H1 (cell line): Measurements from ENCODE around the gene UMOD. TPM values are rescaled to one million over a fixed set of nuclear protein-coding genes. Genes with fewer than 3 reads are reported as not detected.

Experiments
- CTCF ChIA-PET: fragments of 300-600 bp; sonication (Branson Sonifier 250); formaldehyde crosslinking; loops from one replicate; lab custom pipeline; 2021; ENCODE audit not compliant: partially characterized antibody; lab: Charles Lee
- POLR2A ChIA-PET: fragments of 300-600 bp; sonication (Branson Sonifier 250); formaldehyde crosslinking; loops from one replicate; lab custom pipeline; 2021; ENCODE audit warnings: inconsistent platforms; ENCODE audit not compliant: partially characterized antibody; lab: Charles Lee
- DNase-seq, 2 experiments: peaks; one replicate each; pipeline versions ENCODE4 v3.0.0 to v3.0.0-alpha.2; 2010 to 2022; ENCODE audit warnings: low spot score in 2 of 2, low read depth in 1 of 2, mixed read lengths in 1 of 2
- FAIRE-seq: peaks from 2 replicates; lab custom pipeline; 2011; peaks lifted over from hg19 to GRCh38; lab: Jason Lieb, UNC
- H2AFZ ChIP-seq: 2 replicates; pipeline ENCODE4 v1.8.1; 2012; ENCODE audit warnings: low read length, inconsistent platforms
- H2AK5ac ChIP-seq: 2 replicates; pipeline ENCODE4 v1.6.1; 2013; ENCODE audit warnings: low read depth, low read length
- H2BK120ac ChIP-seq: replicated peaks from 2 replicates; pipeline ENCODE3; 2013; ENCODE audit warnings: low read depth, low read length, inconsistent platforms
- H2BK12ac ChIP-seq: 2 replicates; pipeline ENCODE4 v1.6.1; 2013; ENCODE audit warnings: low read depth, low read length
- H2BK15ac ChIP-seq: 2 replicates; pipeline ENCODE4 v1.6.1; 2013; ENCODE audit warnings: low read length
- H2BK20ac ChIP-seq: 2 replicates; pipeline ENCODE4 v1.6.1; 2013; ENCODE audit warnings: low read length
- H2BK5ac ChIP-seq: 2 replicates; pipeline ENCODE4 v1.6.1; 2013; ENCODE audit warnings: low read depth, low read length
- H3K14ac ChIP-seq: 2 replicates; pipeline ENCODE4 v1.6.1; 2013; ENCODE audit warnings: inconsistent platforms; ENCODE audit not compliant: insufficient read length
- H3K18ac ChIP-seq: 2 replicates; pipeline ENCODE4 v1.6.1; 2013; ENCODE audit warnings: low read length; ENCODE audit errors: extremely low read depth
- H3K23ac ChIP-seq: 2 replicates; pipeline ENCODE4 v1.6.1; 2013; ENCODE audit warnings: inconsistent platforms; ENCODE audit not compliant: insufficient read length
- H3K23me2 ChIP-seq: 2 replicates; pipeline ENCODE4 v1.6.1; 2013; ENCODE audit warnings: low read depth, low read length
- H3K27ac ChIP-seq: 2 replicates; pipeline ENCODE4 v1.6.1; 2011; ENCODE audit warnings: low read depth, low read length, inconsistent platforms
- H3K27me3 ChIP-seq, 4 experiments: replicated peaks in 1 of 4; 1 replicate in 1 of 4; 2 replicates in 3 of 4; pipeline versions ENCODE4 v1.6.1 to v1.8.1; 2011 to 2013; ENCODE audit warnings: low read length in 3 of 4, mild to moderate bottlenecking in 3 of 4, inconsistent platforms in 2 of 4, mixed read lengths in 2 of 4, moderate library complexity in 1 of 4; ENCODE audit not compliant: control insufficient read depth in 3 of 4, insufficient read depth in 3 of 4; ENCODE audit errors: extremely low read depth in 1 of 4
- H3K36me3 ChIP-seq, 4 experiments: 2 replicates each; pipeline versions ENCODE4 v1.6.1 to v1.8.1; 2011 to 2013; ENCODE audit warnings: mild to moderate bottlenecking in 4 of 4, low read length in 3 of 4, moderate library complexity in 2 of 4, control low read depth in 1 of 4, inconsistent platforms in 1 of 4; ENCODE audit not compliant: insufficient read depth in 4 of 4, control insufficient read depth in 2 of 4
- H3K4ac ChIP-seq: replicated peaks from 2 replicates; pipeline ENCODE3; 2013; ENCODE audit warnings: low read length, low read depth, mixed read lengths, inconsistent platforms; ENCODE audit not compliant: insufficient read length
- H3K4me1 ChIP-seq, 4 experiments: replicated peaks in 1 of 4; 1 replicate in 1 of 4; 2 replicates in 3 of 4; pipeline versions ENCODE4 v1.6.1 to v1.8.1; 2011 to 2013; ENCODE audit warnings: low read length in 3 of 4, inconsistent platforms in 2 of 4, mixed read lengths in 1 of 4; ENCODE audit not compliant: insufficient read depth in 4 of 4, control insufficient read depth in 3 of 4
- H3K4me2 ChIP-seq, 2 experiments: 2 replicates each; pipeline versions ENCODE4 v1.6.1 to v1.8.1; 2011 to 2013; ENCODE audit warnings: low read depth in 2 of 2, low read length in 2 of 2, control low read depth in 1 of 2, inconsistent platforms in 1 of 2, mild to moderate bottlenecking in 1 of 2; ENCODE audit not compliant: insufficient read depth in 1 of 2
- H3K4me3 ChIP-seq, 4 experiments: fragments of 200-600, 300-600 bp in 1 of 4; sonication (generic), shearing (Covaris generic), sonication (Bioruptor Twin) in 1 of 4; 2 replicates each; pipeline versions ENCODE4 v1.5.1 to v1.8.1; 2011 to 2016; ENCODE audit warnings: low read length in 4 of 4, low read depth in 3 of 4, control low read depth in 2 of 4, inconsistent platforms in 2 of 4, mild to moderate bottlenecking in 2 of 4, mixed read lengths in 1 of 4, moderate library complexity in 1 of 4; ENCODE audit not compliant: insufficient read depth in 2 of 4; ENCODE audit errors: extremely low read depth in 1 of 4
- H3K56ac ChIP-seq: replicated peaks from 2 replicates; pipeline ENCODE3; 2013; ENCODE audit warnings: low read depth, mild to moderate bottlenecking, mixed read lengths, low read length, inconsistent platforms; ENCODE audit not compliant: insufficient read length
- H3K79me1 ChIP-seq: 2 replicates; pipeline ENCODE4 v1.6.1; 2013; ENCODE audit warnings: low read depth, low read length, control low read depth
- H3K79me2 ChIP-seq, 2 experiments: 2 replicates each; pipeline versions ENCODE4 v1.6.1 to v1.8.1; 2012 to 2013; ENCODE audit warnings: low read length in 2 of 2, mild to moderate bottlenecking in 2 of 2, inconsistent platforms in 1 of 2; ENCODE audit not compliant: insufficient read depth in 2 of 2, control insufficient read depth in 1 of 2
- H3K9ac ChIP-seq, 4 experiments: replicated peaks in 1 of 4; 1 replicate in 1 of 4; 2 replicates in 3 of 4; pipeline versions ENCODE4 v1.6.1 to v1.8.1; 2011 to 2013; ENCODE audit warnings: low read depth in 3 of 4, low read length in 3 of 4, control low read depth in 2 of 4, mild to moderate bottlenecking in 2 of 4, moderate library complexity in 2 of 4, inconsistent platforms in 1 of 4; ENCODE audit errors: extremely low read depth in 1 of 4
- H3K9me3 ChIP-seq, 2 experiments: 2 replicates each; pipeline versions ENCODE4 v1.6.1 to v1.8.1; 2012 to 2013; ENCODE audit warnings: mild to moderate bottlenecking in 2 of 2, moderate library complexity in 2 of 2, control low read depth in 1 of 2, inconsistent platforms in 1 of 2, low read depth in 1 of 2, low read length in 1 of 2, mixed read lengths in 1 of 2; ENCODE audit not compliant: insufficient read depth in 2 of 2
- H4K20me1 ChIP-seq, 2 experiments: replicated peaks in 1 of 2; 2 replicates each; pipeline versions ENCODE3 to v1.8.1; 2011 to 2013; ENCODE audit warnings: inconsistent platforms in 2 of 2, low read length in 2 of 2, mild to moderate bottlenecking in 1 of 2; ENCODE audit not compliant: insufficient read depth in 2 of 2, control insufficient read depth in 1 of 2
- H4K5ac ChIP-seq: 2 replicates; pipeline ENCODE4 v1.6.1; 2013; ENCODE audit warnings: low read length, low read depth, mixed read lengths, inconsistent platforms; ENCODE audit not compliant: insufficient read length
- H4K8ac ChIP-seq: 2 replicates; pipeline ENCODE4 v1.8.0; 2013; ENCODE audit warnings: mild to moderate bottlenecking, moderate library complexity, low read length, inconsistent platforms; ENCODE audit not compliant: insufficient read depth; ENCODE audit errors: extremely low read depth
- H4K91ac ChIP-seq: replicated peaks from 2 replicates; pipeline ENCODE3; 2013; ENCODE audit warnings: low read length, mixed read lengths, inconsistent platforms; ENCODE audit not compliant: insufficient read length
- CTBP2 ChIP-seq: IDR thresholded peaks from 2 replicates; pipeline ENCODE4 v1.7.0; 2011; ENCODE audit warnings: borderline replicate concordance, mild to moderate bottlenecking, moderate library complexity, mixed read lengths, low read length; ENCODE audit not compliant: insufficient read depth, insufficient read length
- JUN ChIP-seq: IDR thresholded peaks from 2 replicates; pipeline ENCODE4 v1.6.1; 2011; ENCODE audit warnings: low read depth, mild to moderate bottlenecking, improper control_type of control experiment, low read length
- NANOG ChIP-seq: IDR thresholded peaks from 2 replicates; pipeline ENCODE4 v1.6.1; 2011; ENCODE audit warnings: low read length, low read depth, mild to moderate bottlenecking, inconsistent platforms; ENCODE audit not compliant: insufficient read depth, poor library complexity, severe bottlenecking
- PHF8 ChIP-seq: fragments of 200-600 bp; sonication (generic); conservative IDR thresholded peaks from 2 replicates; pipeline ENCODE4 v1.7.1; 2012; ENCODE audit warnings: low read depth, mild to moderate bottlenecking, inconsistent platforms, low read length, moderate library complexity
- TAF1 ChIP-seq: IDR thresholded peaks from 2 replicates; pipeline ENCODE4 v1.6.1; 2011; ENCODE audit warnings: mild to moderate bottlenecking, low read depth, low read length
- WGBS, 2 experiments: shearing (Covaris generic) in 1 of 2; methylation state at CpG; one replicate each; pipeline versions ENCODE4 v1.1.6 to v1.1.7; 2013 to 2015; ENCODE audit warnings: low lambda C conversion rate in 2 of 2, mixed read lengths in 2 of 2, inconsistent platforms in 1 of 2, low coverage in 1 of 2, missing lambda C conversion rate in 1 of 2; ENCODE audit not compliant: insufficient replicate concordance in 2 of 2, insufficient coverage in 1 of 2, insufficient read length in 1 of 2; ENCODE audit errors: extremely low coverage in 1 of 2, missing lambda C conversion rate in 1 of 2; 5-methylcytosine and 5-hydroxymethylcytosine counted together
- polyA plus RNA-seq, 7 experiments: library from polyadenylated mRNA; depleted of rRNA in 3 of 7; stranded (reverse) in 5 of 7; unstranded in 2 of 7; fragments of >200 nt in 5 of 7; fragments of 200-250 nt in 2 of 7; gene quantifications; 1 replicate in 5 of 7; 2 replicates in 1 of 7; 4 replicates in 1 of 7; pipeline versions ENCODE4 v1.2.1 to v1.2.3, GENCODE V29; 2011 to 2013; ENCODE audit warnings: missing spikeins in 2 of 7, mixed read lengths in 2 of 7
- total RNA-seq: library from RNA; stranded (reverse); fragmentation: NEBNext Ultra II Directional; extraction: Animal tissue kit (Norgen Biotek cat#: 25700); gene quantifications from 2 replicates; pipeline ENCODE4 v1.2.1, GENCODE V29; 2021
- TF ChIP-seq, protein P1 (sequence below), 3 experiments: IDR thresholded peaks; 1 replicate in 2 of 3; 2 replicates in 1 of 3; pipeline versions ENCODE4 v1.5.1 to v1.6.1; 2011; ENCODE audit warnings: low read length in 3 of 3, mild to moderate bottlenecking in 3 of 3, inconsistent platforms in 2 of 3, low read depth in 1 of 3, moderate library complexity in 1 of 3; ENCODE audit not compliant: insufficient read depth in 1 of 3; ENCODE audit errors: control extremely low read depth in 1 of 3
- TF ChIP-seq, protein P2 (sequence below): IDR thresholded peaks from 2 replicates; pipeline ENCODE4 v1.6.1; 2011; ENCODE audit warnings: low read depth, mild to moderate bottlenecking, low read length; ENCODE audit not compliant: insufficient read depth

Gene UMOD
- total and polyA plus RNA-seq, 2 of the 8 experiments (the other 6 are each of a cell fraction or from before 2014, with no cell fraction given): not detected

GRCh38 chr16:20308266-20308665, 44.2 kb downstream of the UMOD start:
- Histone ChIP-seq H2BK15ac (no peak overlapping the region), H3K27ac (no peak overlapping the region), H2BK120ac (no peak overlapping the region), H4K91ac (no peak overlapping the region), H3K4me2 (no peak overlapping the region), H3K4me1 (no peaks in the 10 kb centered on the region), H3K23ac (no peak overlapping the region), H3K27me3 (no peaks in the 10 kb centered on the region), H2BK5ac (no peak overlapping the region), H4K8ac (no peak overlapping the region), H3K9me3 (peaks cover 0 to 2% of the 10 kb centered on the region in 2 experiments; a peak in 1 of 4 replicates), H3K23me2 (no peaks in the 10 kb centered on the region), H3K79me2 (no peaks in the 10 kb centered on the region), H2AFZ (no peak overlapping the region), H4K20me1 (peaks cover 0 to 2% of the 10 kb centered on the region in 2 experiments), H3K4ac (no peak overlapping the region), H3K36me3 (no peaks in the 10 kb centered on the region), H2BK12ac (no peak overlapping the region), H3K18ac (no peak overlapping the region), H3K79me1 (no peaks in the 10 kb centered on the region), H3K4me3 (no peak overlapping the region), H3K9ac (no peak overlapping the region), H3K14ac (no peak overlapping the region), H2BK20ac (no peak overlapping the region), H4K5ac (no peak overlapping the region), H2AK5ac (no peak overlapping the region), H3K56ac (no peak overlapping the region)
- DNase-seq (no peak), FAIRE-seq (no peak)
- CTCF ChIA-PET: interaction anchor here (0.6 to 1.8 kb wide), 4 partner anchors 8 to 417 kb away, joined by 3 to 12 read pairs (median 4); no protein-coding TSS in a partner anchor
- 89% methylated on average over 4 of the region's 4 CpGs; no CpG with 5 or more reads in 1 of the 2 experiments for whole genome bisulfite sequencing, 2 experiments
- POLR2A ChIA-PET: no interaction called here
- TF ChIP-seq PHF8: no peak
- TF ChIP-seq JUN: no peak
- TF ChIP-seq, protein P1, sequence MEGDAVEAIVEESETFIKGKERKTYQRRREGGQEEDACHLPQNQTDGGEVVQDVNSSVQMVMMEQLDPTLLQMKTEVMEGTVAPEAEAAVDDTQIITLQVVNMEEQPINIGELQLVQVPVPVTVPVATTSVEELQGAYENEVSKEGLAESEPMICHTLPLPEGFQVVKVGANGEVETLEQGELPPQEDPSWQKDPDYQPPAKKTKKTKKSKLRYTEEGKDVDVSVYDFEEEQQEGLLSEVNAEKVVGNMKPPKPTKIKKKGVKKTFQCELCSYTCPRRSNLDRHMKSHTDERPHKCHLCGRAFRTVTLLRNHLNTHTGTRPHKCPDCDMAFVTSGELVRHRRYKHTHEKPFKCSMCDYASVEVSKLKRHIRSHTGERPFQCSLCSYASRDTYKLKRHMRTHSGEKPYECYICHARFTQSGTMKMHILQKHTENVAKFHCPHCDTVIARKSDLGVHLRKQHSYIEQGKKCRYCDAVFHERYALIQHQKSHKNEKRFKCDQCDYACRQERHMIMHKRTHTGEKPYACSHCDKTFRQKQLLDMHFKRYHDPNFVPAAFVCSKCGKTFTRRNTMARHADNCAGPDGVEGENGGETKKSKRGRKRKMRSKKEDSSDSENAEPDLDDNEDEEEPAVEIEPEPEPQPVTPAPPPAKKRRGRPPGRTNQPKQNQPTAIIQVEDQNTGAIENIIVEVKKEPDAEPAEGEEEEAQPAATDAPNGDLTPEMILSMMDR (IDR thresholded peaks at IDR 0.05; ENCODE audit: control extremely low read depth in 1 of 3, insufficient read depth in 1 of 3, low read depth in 1 of 3, low read length in 3 of 3): no peak
- no peak for TF ChIP-seq NANOG
- TF ChIP-seq, protein P2, sequence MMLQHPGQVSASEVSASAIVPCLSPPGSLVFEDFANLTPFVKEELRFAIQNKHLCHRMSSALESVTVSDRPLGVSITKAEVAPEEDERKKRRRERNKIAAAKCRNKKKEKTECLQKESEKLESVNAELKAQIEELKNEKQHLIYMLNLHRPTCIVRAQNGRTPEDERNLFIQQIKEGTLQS: no peak
- TF ChIP-seq TAF1: no peak
- no peak for TF ChIP-seq CTBP2
